Stimulated activated CD4-positive, alpha-beta T cell treated with anti-CD3 and anti-CD28 coated beads, Interleukin-2, amount 100 ng/mL, for 24 hours (primary cell): Measurements from ENCODE around the gene RBM8A.

Source experiments
- DNase-seq, 2 donors: peaks; one replicate each; pipeline ENCODE4 v3.0.0-alpha.2; 2020

The RBM8A gene

GRCh38 chr1:145871994-145872924, 55.0 kb downstream of the RBM8A start:
- DNase-seq: peak; percentile 38 to 47
